Progenitor cell of endocrine pancreas (in vitro differentiated cells): ENCODE results near the gene GNMT. TPM values are rescaled to one million over a fixed set of nuclear protein-coding genes. Genes with fewer than 3 reads are reported as not detected.

Experiments used
- DNase-seq: peaks from one replicate; pipeline ENCODE4 v3.0.0; 2021; ENCODE audit warnings: low spot score; ENCODE audit not compliant: unreplicated experiment
- H3K27ac Mint-ChIP-seq: 2 replicates; pipeline ENCODE4 v1.8.0; 2021; ENCODE audit warnings: mild to moderate bottlenecking, moderate library complexity, mixed read lengths
- H3K27me3 Mint-ChIP-seq: 2 replicates; pipeline ENCODE4 v1.8.0; 2021; ENCODE audit warnings: mixed read lengths
- H3K36me3 Mint-ChIP-seq: 2 replicates; pipeline ENCODE4 v1.8.0; 2022; ENCODE audit warnings: mixed read lengths; ENCODE audit not compliant: insufficient read depth
- H3K4me1 Mint-ChIP-seq: 2 replicates; pipeline ENCODE4 v1.8.0; 2021; ENCODE audit warnings: low read depth, mixed read lengths
- H3K4me3 Mint-ChIP-seq: 2 replicates; pipeline ENCODE4 v1.8.0; 2021; ENCODE audit warnings: low read depth, mild to moderate bottlenecking, moderate library complexity, mixed read lengths
- H3K9me3 Mint-ChIP-seq: 2 replicates; pipeline ENCODE4 v1.8.0; 2021; ENCODE audit warnings: low read depth, mixed read lengths
- total RNA-seq: library from RNA; stranded (reverse); gene quantifications from 2 replicates; pipeline ENCODE4 v1.2.1, GENCODE V29; 2021
- TF ChIP-seq, protein P1 (sequence below): fragments of 200-600 bp; sonication (generic); IDR thresholded peaks from one replicate; pipeline ENCODE4 v1.5.0; 2021; ENCODE audit warnings: antibody characterized with exemption, mild to moderate bottlenecking; ENCODE audit not compliant: unreplicated experiment

The GNMT gene
- total RNA-seq, 1 donor from 2014 or later: 1.3 TPM

DNA sequence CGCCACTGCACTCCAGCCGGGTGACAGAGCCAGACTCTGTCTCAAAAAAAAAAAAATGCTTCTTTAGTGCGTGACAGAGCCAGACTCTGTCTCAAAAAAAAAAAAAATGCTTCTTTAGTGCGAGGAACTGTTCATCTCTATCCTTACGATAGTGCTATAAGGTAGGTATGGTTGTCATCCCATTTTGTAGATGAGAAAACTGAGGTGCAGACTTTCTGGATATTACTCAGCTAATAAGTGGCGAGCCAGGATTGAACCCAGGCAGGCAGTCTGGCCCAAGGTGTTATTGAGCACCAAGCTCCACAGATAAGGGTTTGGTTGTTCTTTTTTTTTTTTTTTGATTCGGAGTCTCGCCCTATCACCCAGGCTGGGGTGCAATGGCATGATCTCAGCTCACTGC is 41.3 kb downstream of the GNMT start:
- Mint-ChIP-seq H3K27ac (no peak overlapping the region), H3K36me3 (peaks cover 4% of the 10 kb centered on the region), H3K4me1 (no peaks in the 10 kb centered on the region), H3K4me3 (no peak overlapping the region), H3K9me3 (no peaks in the 10 kb centered on the region), H3K27me3 (no peaks in the 10 kb centered on the region)
- TF ChIP-seq, protein P1, sequence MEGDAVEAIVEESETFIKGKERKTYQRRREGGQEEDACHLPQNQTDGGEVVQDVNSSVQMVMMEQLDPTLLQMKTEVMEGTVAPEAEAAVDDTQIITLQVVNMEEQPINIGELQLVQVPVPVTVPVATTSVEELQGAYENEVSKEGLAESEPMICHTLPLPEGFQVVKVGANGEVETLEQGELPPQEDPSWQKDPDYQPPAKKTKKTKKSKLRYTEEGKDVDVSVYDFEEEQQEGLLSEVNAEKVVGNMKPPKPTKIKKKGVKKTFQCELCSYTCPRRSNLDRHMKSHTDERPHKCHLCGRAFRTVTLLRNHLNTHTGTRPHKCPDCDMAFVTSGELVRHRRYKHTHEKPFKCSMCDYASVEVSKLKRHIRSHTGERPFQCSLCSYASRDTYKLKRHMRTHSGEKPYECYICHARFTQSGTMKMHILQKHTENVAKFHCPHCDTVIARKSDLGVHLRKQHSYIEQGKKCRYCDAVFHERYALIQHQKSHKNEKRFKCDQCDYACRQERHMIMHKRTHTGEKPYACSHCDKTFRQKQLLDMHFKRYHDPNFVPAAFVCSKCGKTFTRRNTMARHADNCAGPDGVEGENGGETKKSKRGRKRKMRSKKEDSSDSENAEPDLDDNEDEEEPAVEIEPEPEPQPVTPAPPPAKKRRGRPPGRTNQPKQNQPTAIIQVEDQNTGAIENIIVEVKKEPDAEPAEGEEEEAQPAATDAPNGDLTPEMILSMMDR: no peak
- no peak for DNase-seq

DNA sequence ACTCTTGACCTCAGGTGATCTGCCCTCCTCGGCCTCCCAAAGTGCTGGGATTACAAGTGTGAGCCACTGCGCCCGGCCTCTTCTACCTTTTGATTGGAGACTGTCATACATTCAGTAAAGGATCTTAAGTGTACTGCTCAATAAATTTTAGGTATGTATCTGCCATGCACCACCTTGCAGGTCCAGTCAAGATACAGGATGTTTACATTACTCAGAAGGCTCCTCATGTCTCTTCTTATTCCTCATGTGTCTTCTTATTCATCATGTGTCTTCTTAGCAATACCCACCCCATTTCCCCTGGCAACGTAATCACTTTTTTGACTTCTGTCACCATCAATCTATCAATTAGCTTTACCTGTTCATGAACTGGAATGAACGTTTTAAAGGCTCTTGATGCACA is 45.3 kb downstream of the GNMT start:
- H3K36me3 Mint-ChIP-seq: peaks cover 9% of the 10 kb centered on the region
- TF ChIP-seq, protein P1: no peak
- no peak overlapping the region for H3K27ac Mint-ChIP-seq
- no peak overlapping the region for H3K4me3 Mint-ChIP-seq
- H3K9me3 Mint-ChIP-seq: no peaks in the 10 kb centered on the region
- no peak for DNase-seq
- no peaks in the 10 kb centered on the region for H3K27me3 Mint-ChIP-seq
- no peaks in the 10 kb centered on the region for H3K4me1 Mint-ChIP-seq

DNA sequence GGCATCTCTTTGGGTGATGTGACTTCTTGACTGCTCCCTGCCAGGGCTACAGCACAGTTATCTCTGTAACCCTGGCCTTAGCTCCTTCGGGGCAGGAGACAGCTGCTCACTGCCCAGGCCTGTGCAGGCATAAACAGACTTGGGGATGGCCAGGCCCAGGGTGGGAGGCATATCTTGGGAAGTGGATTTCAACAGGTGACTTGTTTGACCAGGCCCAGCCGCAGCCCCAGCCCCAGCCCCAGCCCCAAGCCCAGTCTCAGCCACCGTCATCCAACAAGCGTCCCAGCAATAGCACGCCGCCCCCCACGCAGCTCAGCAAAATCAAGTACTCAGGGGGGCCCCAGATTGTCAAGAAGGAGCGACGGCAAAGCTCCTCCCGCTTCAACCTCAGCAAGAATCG is 45.7 kb downstream of the GNMT start:
- TF ChIP-seq, protein P1: no peak
- no peaks in the 10 kb centered on the region for H3K9me3 Mint-ChIP-seq

DNA sequence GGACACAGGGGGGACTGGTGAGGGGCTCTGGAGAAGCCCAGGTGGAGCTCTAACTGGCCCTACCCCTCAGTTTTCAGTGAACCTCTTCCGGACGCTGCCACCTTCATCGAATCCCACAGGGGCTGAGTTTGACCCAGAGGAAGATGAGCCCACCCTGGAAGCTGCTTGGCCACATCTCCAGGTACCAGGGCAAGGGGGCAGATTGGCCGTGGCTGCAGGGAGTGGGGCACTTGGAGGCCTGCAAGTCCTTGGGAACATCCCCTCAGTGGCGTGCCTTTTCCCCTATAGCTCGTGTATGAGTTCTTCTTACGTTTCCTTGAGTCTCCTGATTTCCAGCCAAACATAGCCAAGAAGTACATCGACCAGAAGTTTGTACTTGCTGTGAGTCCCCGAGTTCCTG is 46.6 kb downstream of the GNMT start:
- Mint-ChIP-seq H3K27me3 (no peaks in the 10 kb centered on the region), H3K4me3 (no peak overlapping the region), H3K4me1 (peaks cover 2% of the 10 kb centered on the region), H3K9me3 (no peaks in the 10 kb centered on the region), H3K27ac (no peak overlapping the region), H3K36me3 (peaks cover 12% of the 10 kb centered on the region)
- DNase-seq: no peak
- TF ChIP-seq, protein P1: no peak

More for the DNA sequence above, 45.7 kb downstream of the GNMT start:
- H3K27me3 Mint-ChIP-seq: no peaks in the 10 kb centered on the region
- H3K4me3 Mint-ChIP-seq: no peak overlapping the region
- peaks cover 8% of the 10 kb centered on the region for H3K36me3 Mint-ChIP-seq
- DNase-seq: no peak
- H3K27ac Mint-ChIP-seq: no peak overlapping the region
- no peaks in the 10 kb centered on the region for H3K4me1 Mint-ChIP-seq

- H3K36me3 Mint-ChIP-seq: peaks cover 15% of the 10 kb centered on the region
- no peak overlapping the region for H3K27ac Mint-ChIP-seq
These were observed 48.6 kb downstream of the GNMT start for GRCh38 chr6:43009124-43009523.

More at GRCh38 chr6:43009124-43009523, 48.6 kb downstream of the GNMT start:
- H3K4me1 Mint-ChIP-seq: peaks cover 18% of the 10 kb centered on the region
- H3K9me3 Mint-ChIP-seq: no peaks in the 10 kb centered on the region
- no peak for DNase-seq
- no peak overlapping the region for H3K4me3 Mint-ChIP-seq
- TF ChIP-seq, protein P1: peak; percentile 51
- no peaks in the 10 kb centered on the region for H3K27me3 Mint-ChIP-seq
